Stimulated activated CD4-positive, alpha-beta T cell treated with anti-CD3 and anti-CD28 coated beads, TNF-alpha, amount 100 ng/mL, for 1 hour (primary cell): ENCODE data around the gene DSCAM.
"Not testable (repeated sequence)": the region's sequence is repeated elsewhere in the genome, so short reads cannot be mapped to it uniquely, and the experiment has no call there.

Experiments used
- DNase-seq, 3 donors: peaks; one replicate each; pipeline ENCODE4 v3.0.0-alpha.2; 2020; ENCODE audit warnings: low read depth in 3 of 3, low spot score in 1 of 3

Gene DSCAM

GRCh38 chr21:40073642-40074041, 773.3 kb downstream of the DSCAM start:
- DNase-seq: no peak

GRCh38 chr21:40070871-40071270, 776.1 kb downstream of the DSCAM start:
- no peak for DNase-seq

- no peak for DNase-seq
Observed at GRCh38 chr21:40067751-40068150, 779.2 kb downstream of the DSCAM start.

GRCh38 chr21:40066221-40066620, 780.7 kb downstream of the DSCAM start:
- no peak for DNase-seq

GRCh38 chr21:40060083-40060677, 786.8 kb downstream of the DSCAM start:
- DNase-seq: no peak

GRCh38 chr21:40057331-40057730, 789.6 kb downstream of the DSCAM start:
- DNase-seq: no peak

- DNase-seq: no peak
Observed at GRCh38 chr21:40056031-40056430, 790.9 kb downstream of the DSCAM start.

- DNase-seq: no peak
Observed at GRCh38 chr21:40054403-40054802, 792.6 kb downstream of the DSCAM start.

- DNase-seq: no peak
Observed at GRCh38 chr21:40053007-40053406, 794.0 kb downstream of the DSCAM start.

- DNase-seq: no peak
Observed at GRCh38 chr21:40052276-40052675, 794.7 kb downstream of the DSCAM start.

GRCh38 chr21:40051801-40052200, 795.2 kb downstream of the DSCAM start:
- no peak for DNase-seq

GRCh38 chr21:40049931-40050290, 797.0 kb downstream of the DSCAM start:
- no peak for DNase-seq

GRCh38 chr21:40049031-40049930, 797.7 kb downstream of the DSCAM start:
- DNase-seq: no peak

- no peak for DNase-seq
Observed at GRCh38 chr21:40047993-40048730, 798.8 kb downstream of the DSCAM start.

- no peak for DNase-seq
Observed at GRCh38 chr21:40047211-40047610, 799.7 kb downstream of the DSCAM start.

- no peak for DNase-seq
Observed at GRCh38 chr21:40043866-40044265, 803.1 kb downstream of the DSCAM start.

- DNase-seq: no peak
Observed at GRCh38 chr21:40043423-40043822, 803.5 kb downstream of the DSCAM start.

GRCh38 chr21:40041446-40041845, 805.5 kb downstream of the DSCAM start:
- DNase-seq: no peak

- DNase-seq: not testable (repeated sequence)
Observed at GRCh38 chr21:40033156-40033782, 813.7 kb downstream of the DSCAM start.

- DNase-seq: no peak
Observed at GRCh38 chr21:40029888-40030287, 817.1 kb downstream of the DSCAM start.

- not testable (repeated sequence) for DNase-seq
Observed at GRCh38 chr21:40028393-40028792, 818.6 kb downstream of the DSCAM start.
